HEK293 (cell line): ENCODE data around the gene FSTL4.
A peak's percentile ranks its signal among the peaks of the same experiment; 100 is the strongest.

Source experiments
- GLI4 ChIP-seq: fragments of 450-650 bp; formaldehyde crosslinking; IDR thresholded peaks from 2 replicates; pipeline ENCODE4 v1.5.1; 2016; ENCODE audit warnings: missing biosample characterization, missing genetic modification characterization
- GLIS1 ChIP-seq: fragments of 450-650 bp; formaldehyde crosslinking; IDR thresholded peaks from 2 replicates; pipeline ENCODE4 v1.5.1; 2016; ENCODE audit warnings: missing biosample characterization, missing genetic modification characterization
- PRDM6 ChIP-seq: fragments of 450-650 bp; formaldehyde crosslinking; IDR thresholded peaks from 2 replicates; pipeline ENCODE4 v1.5.1; 2017; ENCODE audit warnings: missing biosample characterization, missing genetic modification characterization
- SP3 ChIP-seq: fragments of 450-650 bp; formaldehyde crosslinking; IDR thresholded peaks from 2 replicates; pipeline ENCODE4 v1.5.1; 2016; ENCODE audit warnings: missing biosample characterization, missing genetic modification characterization
- ZNF132 ChIP-seq: fragments of 450-650 bp; formaldehyde crosslinking; IDR thresholded peaks from 2 replicates; pipeline ENCODE4 v1.5.1; 2017; ENCODE audit warnings: missing biosample characterization, missing genetic modification characterization, borderline replicate concordance
- ZNF138 ChIP-seq: fragments of 450-650 bp; formaldehyde crosslinking; IDR thresholded peaks from 2 replicates; pipeline ENCODE4 v1.5.1; 2016; ENCODE audit warnings: missing biosample characterization, missing genetic modification characterization, borderline replicate concordance
- ZNF266 ChIP-seq: fragments of 450-650 bp; formaldehyde crosslinking; IDR thresholded peaks from 2 replicates; pipeline ENCODE4 v1.5.1; 2016; ENCODE audit warnings: missing biosample characterization, missing genetic modification characterization, low read depth
- ZNF335 ChIP-seq: fragments of 450-650 bp; formaldehyde crosslinking; conservative IDR thresholded peaks from 2 replicates; pipeline ENCODE4 v1.5.1; 2016; ENCODE audit warnings: missing biosample characterization, missing genetic modification characterization
- ZNF416 ChIP-seq: fragments of 450-650 bp; formaldehyde crosslinking; IDR thresholded peaks from 2 replicates; pipeline ENCODE4 v1.5.1; 2016; ENCODE audit warnings: missing biosample characterization, missing genetic modification characterization
- ZNF518A ChIP-seq: fragments of 450-650 bp; formaldehyde crosslinking; conservative IDR thresholded peaks from 2 replicates; pipeline ENCODE4 v1.5.1; 2016; ENCODE audit warnings: low read depth, missing biosample characterization, missing genetic modification characterization
- ZNF549 ChIP-seq: fragments of 450-650 bp; IDR thresholded peaks from 2 replicates; pipeline ENCODE4 v1.5.1; 2018; ENCODE audit warnings: missing biosample characterization, missing genetic modification characterization, mild to moderate bottlenecking, inconsistent platforms, moderate library complexity
- ZNF560 ChIP-seq: fragments of 450-650 bp; formaldehyde crosslinking; IDR thresholded peaks from 2 replicates; pipeline ENCODE4 v1.5.1; 2017; ENCODE audit warnings: missing biosample characterization, missing genetic modification characterization, borderline replicate concordance
- ZNF600 ChIP-seq: fragments of 450-650 bp; formaldehyde crosslinking; IDR thresholded peaks from 2 replicates; pipeline ENCODE4 v1.5.1; 2016; ENCODE audit warnings: missing biosample characterization, missing genetic modification characterization
- ZNF624 ChIP-seq: fragments of 450-650 bp; formaldehyde crosslinking; IDR thresholded peaks from 2 replicates; pipeline ENCODE4 v1.5.1; 2017; ENCODE audit warnings: missing biosample characterization, missing genetic modification characterization
- ZNF626 ChIP-seq: fragments of 450-650 bp; sonication (Bioruptor Pico); formaldehyde crosslinking; IDR thresholded peaks from 2 replicates; pipeline ENCODE4 v1.5.1; 2018; ENCODE audit warnings: missing biosample characterization, missing genetic modification characterization, inconsistent platforms
- ZNF670 ChIP-seq: fragments of 450-650 bp; formaldehyde crosslinking; IDR thresholded peaks from 2 replicates; pipeline ENCODE4 v1.5.1; 2016; ENCODE audit warnings: missing biosample characterization, missing genetic modification characterization, low read depth
- ZNF677 ChIP-seq: fragments of 450-650 bp; IDR thresholded peaks from 2 replicates; pipeline ENCODE4 v1.5.0; 2018; ENCODE audit warnings: missing biosample characterization, mild to moderate bottlenecking, missing genetic modification characterization, moderate library complexity
- ZNF791 ChIP-seq: fragments of 450-650 bp; formaldehyde crosslinking; IDR thresholded peaks from 2 replicates; pipeline ENCODE4 v1.5.1; 2016; ENCODE audit warnings: missing biosample characterization, missing genetic modification characterization
- ZSCAN23 ChIP-seq: fragments of 450-650 bp; formaldehyde crosslinking; IDR thresholded peaks from 2 replicates; pipeline ENCODE4 v1.5.1; 2016; ENCODE audit warnings: missing biosample characterization, missing genetic modification characterization
- TF ChIP-seq, protein P1 (sequence below): fragments of 450-650 bp; formaldehyde crosslinking; IDR thresholded peaks from 2 replicates; pipeline ENCODE4 v1.5.1; 2016; ENCODE audit warnings: missing biosample characterization, missing genetic modification characterization, borderline replicate concordance
- TF ChIP-seq, protein P2 (sequence below): fragments of 450-650 bp; formaldehyde crosslinking; IDR thresholded peaks from 2 replicates; pipeline ENCODE4 v1.5.1; 2017; ENCODE audit warnings: missing biosample characterization, missing genetic modification characterization
- TF ChIP-seq, protein P3 (sequence below): fragments of 450-650 bp; formaldehyde crosslinking; IDR thresholded peaks from 2 replicates; pipeline ENCODE4 v1.5.1; 2016; ENCODE audit warnings: missing biosample characterization, missing genetic modification characterization, low read depth

The FSTL4 gene

GRCh38 chr5:133245191-133246052, 366.9 kb downstream of the FSTL4 start (continued):
- peak; percentile 38; the same call in 1 of the 2 replicates for TF ChIP-seq ZNF518A (tag by site-specific recombination)
- no peak for TF ChIP-seq ZNF624 (tag by site-specific recombination)
- no peak for TF ChIP-seq ZNF670 (tag by site-specific recombination)
- TF ChIP-seq, protein P1, sequence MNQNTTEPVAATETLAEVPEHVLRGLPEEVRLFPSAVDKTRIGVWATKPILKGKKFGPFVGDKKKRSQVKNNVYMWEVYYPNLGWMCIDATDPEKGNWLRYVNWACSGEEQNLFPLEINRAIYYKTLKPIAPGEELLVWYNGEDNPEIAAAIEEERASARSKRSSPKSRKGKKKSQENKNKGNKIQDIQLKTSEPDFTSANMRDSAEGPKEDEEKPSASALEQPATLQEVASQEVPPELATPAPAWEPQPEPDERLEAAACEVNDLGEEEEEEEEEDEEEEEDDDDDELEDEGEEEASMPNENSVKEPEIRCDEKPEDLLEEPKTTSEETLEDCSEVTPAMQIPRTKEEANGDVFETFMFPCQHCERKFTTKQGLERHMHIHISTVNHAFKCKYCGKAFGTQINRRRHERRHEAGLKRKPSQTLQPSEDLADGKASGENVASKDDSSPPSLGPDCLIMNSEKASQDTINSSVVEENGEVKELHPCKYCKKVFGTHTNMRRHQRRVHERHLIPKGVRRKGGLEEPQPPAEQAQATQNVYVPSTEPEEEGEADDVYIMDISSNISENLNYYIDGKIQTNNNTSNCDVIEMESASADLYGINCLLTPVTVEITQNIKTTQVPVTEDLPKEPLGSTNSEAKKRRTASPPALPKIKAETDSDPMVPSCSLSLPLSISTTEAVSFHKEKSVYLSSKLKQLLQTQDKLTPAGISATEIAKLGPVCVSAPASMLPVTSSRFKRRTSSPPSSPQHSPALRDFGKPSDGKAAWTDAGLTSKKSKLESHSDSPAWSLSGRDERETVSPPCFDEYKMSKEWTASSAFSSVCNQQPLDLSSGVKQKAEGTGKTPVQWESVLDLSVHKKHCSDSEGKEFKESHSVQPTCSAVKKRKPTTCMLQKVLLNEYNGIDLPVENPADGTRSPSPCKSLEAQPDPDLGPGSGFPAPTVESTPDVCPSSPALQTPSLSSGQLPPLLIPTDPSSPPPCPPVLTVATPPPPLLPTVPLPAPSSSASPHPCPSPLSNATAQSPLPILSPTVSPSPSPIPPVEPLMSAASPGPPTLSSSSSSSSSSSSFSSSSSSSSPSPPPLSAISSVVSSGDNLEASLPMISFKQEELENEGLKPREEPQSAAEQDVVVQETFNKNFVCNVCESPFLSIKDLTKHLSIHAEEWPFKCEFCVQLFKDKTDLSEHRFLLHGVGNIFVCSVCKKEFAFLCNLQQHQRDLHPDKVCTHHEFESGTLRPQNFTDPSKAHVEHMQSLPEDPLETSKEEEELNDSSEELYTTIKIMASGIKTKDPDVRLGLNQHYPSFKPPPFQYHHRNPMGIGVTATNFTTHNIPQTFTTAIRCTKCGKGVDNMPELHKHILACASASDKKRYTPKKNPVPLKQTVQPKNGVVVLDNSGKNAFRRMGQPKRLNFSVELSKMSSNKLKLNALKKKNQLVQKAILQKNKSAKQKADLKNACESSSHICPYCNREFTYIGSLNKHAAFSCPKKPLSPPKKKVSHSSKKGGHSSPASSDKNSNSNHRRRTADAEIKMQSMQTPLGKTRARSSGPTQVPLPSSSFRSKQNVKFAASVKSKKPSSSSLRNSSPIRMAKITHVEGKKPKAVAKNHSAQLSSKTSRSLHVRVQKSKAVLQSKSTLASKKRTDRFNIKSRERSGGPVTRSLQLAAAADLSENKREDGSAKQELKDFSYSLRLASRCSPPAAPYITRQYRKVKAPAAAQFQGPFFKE = no peak
- TF ChIP-seq ZNF677 = no peak
- no peak for TF ChIP-seq ZNF560 (tag by site-specific recombination)
- no peak for TF ChIP-seq ZNF791
- TF ChIP-seq ZNF266 (tag by site-specific recombination) = no peak
- no peak for TF ChIP-seq ZNF626 (tag by site-specific recombination)
- TF ChIP-seq GLIS1 = peak; percentile 97
- no peak for TF ChIP-seq ZNF138 (tag by site-specific recombination)
- TF ChIP-seq ZNF132 (tag by site-specific recombination) = no peak
- TF ChIP-seq, protein P2, sequence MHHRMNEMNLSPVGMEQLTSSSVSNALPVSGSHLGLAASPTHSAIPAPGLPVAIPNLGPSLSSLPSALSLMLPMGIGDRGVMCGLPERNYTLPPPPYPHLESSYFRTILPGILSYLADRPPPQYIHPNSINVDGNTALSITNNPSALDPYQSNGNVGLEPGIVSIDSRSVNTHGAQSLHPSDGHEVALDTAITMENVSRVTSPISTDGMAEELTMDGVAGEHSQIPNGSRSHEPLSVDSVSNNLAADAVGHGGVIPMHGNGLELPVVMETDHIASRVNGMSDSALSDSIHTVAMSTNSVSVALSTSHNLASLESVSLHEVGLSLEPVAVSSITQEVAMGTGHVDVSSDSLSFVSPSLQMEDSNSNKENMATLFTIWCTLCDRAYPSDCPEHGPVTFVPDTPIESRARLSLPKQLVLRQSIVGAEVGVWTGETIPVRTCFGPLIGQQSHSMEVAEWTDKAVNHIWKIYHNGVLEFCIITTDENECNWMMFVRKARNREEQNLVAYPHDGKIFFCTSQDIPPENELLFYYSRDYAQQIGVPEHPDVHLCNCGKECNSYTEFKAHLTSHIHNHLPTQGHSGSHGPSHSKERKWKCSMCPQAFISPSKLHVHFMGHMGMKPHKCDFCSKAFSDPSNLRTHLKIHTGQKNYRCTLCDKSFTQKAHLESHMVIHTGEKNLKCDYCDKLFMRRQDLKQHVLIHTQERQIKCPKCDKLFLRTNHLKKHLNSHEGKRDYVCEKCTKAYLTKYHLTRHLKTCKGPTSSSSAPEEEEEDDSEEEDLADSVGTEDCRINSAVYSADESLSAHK (tag by site-specific recombination) = no peak
- no peak for TF ChIP-seq SP3
- peak; percentile 99 for TF ChIP-seq ZNF600 (tag by site-specific recombination)
- no peak for TF ChIP-seq ZNF416
- no peak for TF ChIP-seq PRDM6
- TF ChIP-seq ZSCAN23 (tag by site-specific recombination) = no peak
- no peak for TF ChIP-seq ZNF549 (tag by site-specific recombination)
- TF ChIP-seq, protein P3, sequence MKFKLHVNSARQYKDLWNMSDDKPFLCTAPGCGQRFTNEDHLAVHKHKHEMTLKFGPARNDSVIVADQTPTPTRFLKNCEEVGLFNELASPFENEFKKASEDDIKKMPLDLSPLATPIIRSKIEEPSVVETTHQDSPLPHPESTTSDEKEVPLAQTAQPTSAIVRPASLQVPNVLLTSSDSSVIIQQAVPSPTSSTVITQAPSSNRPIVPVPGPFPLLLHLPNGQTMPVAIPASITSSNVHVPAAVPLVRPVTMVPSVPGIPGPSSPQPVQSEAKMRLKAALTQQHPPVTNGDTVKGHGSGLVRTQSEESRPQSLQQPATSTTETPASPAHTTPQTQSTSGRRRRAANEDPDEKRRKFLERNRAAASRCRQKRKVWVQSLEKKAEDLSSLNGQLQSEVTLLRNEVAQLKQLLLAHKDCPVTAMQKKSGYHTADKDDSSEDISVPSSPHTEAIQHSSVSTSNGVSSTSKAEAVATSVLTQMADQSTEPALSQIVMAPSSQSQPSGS (tag by site-specific recombination) = no peak
- no peak for TF ChIP-seq ZNF335 (tag by site-specific recombination)
- no peak for TF ChIP-seq GLI4
